WTC11 (cell line): ENCODE measurements around the gene POLA1. TPM values are rescaled to one million over a fixed set of nuclear protein-coding genes. Genes with fewer than 3 reads are reported as not detected.

Experiments used
- ATAC-seq: fragments of 200-7000 bp; cut with Tn5 transposase; 2 replicates; pipeline ENCODE4 v1.10.0; 2021; ENCODE audit warnings: mild to moderate bottlenecking, moderate library complexity
- CTCF ChIA-PET: fragments of 300-600 bp; sonication (Branson Sonifier 250); formaldehyde crosslinking; loops from one replicate; lab custom pipeline; 2021; ENCODE audit warnings: antibody characterized with exemption; lab: Charles Lee
- POLR2A ChIA-PET: fragments of 350-600 bp; sonication (Branson Sonifier 250); formaldehyde crosslinking; loops from one replicate; lab custom pipeline; 2021; ENCODE audit warnings: antibody characterized with exemption; lab: Charles Lee
- DNase-seq: peaks from one replicate; pipeline ENCODE4 v3.0.0; 2021; ENCODE audit warnings: low spot score
- H3K27ac Mint-ChIP-seq: 2 replicates; pipeline ENCODE4 v1.8.0; 2021; ENCODE audit warnings: mixed read lengths
- H3K27me3 Mint-ChIP-seq: 2 replicates; pipeline ENCODE4 v1.8.0; 2021; ENCODE audit warnings: low read depth, mild to moderate bottlenecking, moderate library complexity, mixed read lengths
- H3K36me3 Mint-ChIP-seq: 2 replicates; pipeline ENCODE4 v1.8.0; 2021; ENCODE audit warnings: mixed read lengths
- H3K4me1 Mint-ChIP-seq: 2 replicates; pipeline ENCODE4 v1.8.0; 2022; ENCODE audit warnings: mixed read lengths
- H3K4me3 Mint-ChIP-seq: 2 replicates; pipeline ENCODE4 v1.8.0; 2021; ENCODE audit warnings: mild to moderate bottlenecking, moderate library complexity, mixed read lengths
- H3K9me3 Mint-ChIP-seq: 2 replicates; pipeline ENCODE4 v1.8.0; 2021; ENCODE audit warnings: mixed read lengths
- AR ChIP-seq: fragments of 250-450 bp; sonication (Bioruptor Pico); IDR thresholded peaks from 2 replicates; pipeline ENCODE4 v1.9.0; 2021; ENCODE audit warnings: mild to moderate bottlenecking
- ARID4B ChIP-seq: sonication (generic); formaldehyde crosslinking; IDR thresholded peaks from 2 replicates; pipeline ENCODE4 v1.8.0; 2023; ENCODE audit warnings: missing genetic modification reagents, mild to moderate bottlenecking, borderline replicate concordance
- E2F1 ChIP-seq: sonication (generic); formaldehyde crosslinking; IDR thresholded peaks from 2 replicates; pipeline ENCODE4 v1.8.0; 2022; ENCODE audit warnings: mild to moderate bottlenecking, missing genetic modification reagents
- E2F5 ChIP-seq: sonication (generic); formaldehyde crosslinking; IDR thresholded peaks from 2 replicates; pipeline ENCODE4 v1.8.1; 2022; ENCODE audit warnings: mild to moderate bottlenecking, moderate library complexity, missing genetic modification reagents
- ELF4 ChIP-seq: sonication (generic); formaldehyde crosslinking; IDR thresholded peaks from 2 replicates; pipeline ENCODE4 v1.8.1; 2022; ENCODE audit warnings: low read depth, mild to moderate bottlenecking, moderate library complexity, missing genetic modification reagents
- EMX1 ChIP-seq: fragments of 250-450 bp; sonication (Bioruptor Pico); IDR thresholded peaks from 2 replicates; pipeline ENCODE4 v1.8.0; 2021; ENCODE audit warnings: mild to moderate bottlenecking
- ESRRA ChIP-seq: sonication (generic); formaldehyde crosslinking; IDR thresholded peaks from 2 replicates; pipeline ENCODE4 v1.8.1; 2022; ENCODE audit warnings: mild to moderate bottlenecking, missing genetic modification reagents, borderline replicate concordance
- IRF2 ChIP-seq: sonication (generic); formaldehyde crosslinking; IDR thresholded peaks from 2 replicates; pipeline ENCODE4 v1.8.0; 2022; ENCODE audit warnings: low read depth, missing genetic modification reagents, borderline replicate concordance
- JUN ChIP-seq: sonication (generic); formaldehyde crosslinking; IDR thresholded peaks from 2 replicates; pipeline ENCODE4 v1.8.0; 2023; ENCODE audit warnings: mild to moderate bottlenecking, missing genetic modification reagents
- MXD4 ChIP-seq: fragments of 250-450 bp; sonication (Bioruptor Pico); IDR thresholded peaks from 2 replicates; pipeline ENCODE4 v1.8.0; 2021; ENCODE audit warnings: mild to moderate bottlenecking, moderate library complexity, borderline replicate concordance
- NFYB ChIP-seq: sonication (generic); formaldehyde crosslinking; conservative IDR thresholded peaks from 2 replicates; pipeline ENCODE4 v1.8.0; 2022; ENCODE audit warnings: low read depth, missing genetic modification reagents
- SMAD4 ChIP-seq: sonication (generic); formaldehyde crosslinking; IDR thresholded peaks from 2 replicates; pipeline ENCODE4 v1.8.0; 2022; ENCODE audit warnings: mild to moderate bottlenecking, missing genetic modification reagents
- TEAD1 ChIP-seq: sonication (generic); formaldehyde crosslinking; IDR thresholded peaks from 2 replicates; pipeline ENCODE4 v1.8.0; 2022; ENCODE audit warnings: mild to moderate bottlenecking, missing genetic modification reagents
- ZBTB21 ChIP-seq: sonication (generic); formaldehyde crosslinking; IDR thresholded peaks from 2 replicates; pipeline ENCODE4 v1.8.1; 2023; ENCODE audit warnings: mild to moderate bottlenecking, missing genetic modification reagents, borderline replicate concordance
- ZSCAN18 ChIP-seq: fragments of 250-450 bp; sonication (Bioruptor Pico); IDR thresholded peaks from 2 replicates; pipeline ENCODE4 v2.1.2; 2022; ENCODE audit warnings: mild to moderate bottlenecking, moderate library complexity
- total RNA-seq: library from RNA; stranded (reverse); gene quantifications from 3 replicates; pipeline ENCODE4 v1.2.3, GENCODE V29; 2021
- TF ChIP-seq, protein P1 (sequence below): fragments of 250-450 bp; sonication (Bioruptor Pico); IDR thresholded peaks from 2 replicates; pipeline ENCODE4 v1.8.0; 2021; ENCODE audit warnings: mild to moderate bottlenecking

Gene POLA1
- total RNA-seq, 1 experiment from 2014 or later = 29.9 TPM

- TF ChIP-seq E2F1 = no peak
- TF ChIP-seq ARID4B (CRISPR knock-in tag) = no peak
- TF ChIP-seq JUN (CRISPR knock-in tag) = no peak
- no peak for TF ChIP-seq E2F5 (CRISPR knock-in tag)
- TF ChIP-seq TEAD1 (CRISPR knock-in tag) = no peak
- TF ChIP-seq MXD4 (CRISPR knock-in tag) = no peak
- no peak for TF ChIP-seq SMAD4 (CRISPR knock-in tag)
These were observed 144.2 kb downstream of the POLA1 start (continued) for GRCh38 chrX:24837966-24838365.

DNA sequence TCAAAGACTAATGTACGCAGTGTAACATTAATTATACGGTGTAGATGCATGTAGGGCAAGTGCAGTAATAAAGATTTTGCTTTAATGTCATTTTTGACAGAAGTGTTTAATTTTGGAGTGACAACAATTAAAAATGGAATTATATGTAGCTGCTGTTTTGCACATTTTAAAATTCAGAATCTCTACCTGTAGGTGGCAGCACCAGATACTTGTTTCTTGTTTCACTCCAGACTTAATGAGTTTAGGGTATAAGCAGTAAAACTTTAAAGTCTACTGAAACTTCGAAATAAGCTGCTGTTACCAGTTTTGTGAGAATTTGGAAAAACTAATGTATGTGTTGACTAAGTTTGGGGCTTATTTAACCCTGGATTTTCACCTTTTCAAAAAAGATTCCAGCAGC, 144.9 kb downstream of the POLA1 start:
- no peak for ATAC-seq
- CTCF ChIA-PET = interaction anchor here (0.5 to 1.7 kb wide), 31 partner anchors 9 to 443 kb away, joined by 3 to 7 read pairs (median 4); no protein-coding TSS in a partner anchor
- Mint-ChIP-seq H3K36me3 (peaks cover 4% of the 10 kb centered on the region; the same call in 1 of the 2 replicates), H3K4me3 (no peak overlapping the region), H3K27me3 (no peaks in the 10 kb centered on the region), H3K9me3 (no peaks in the 10 kb centered on the region), H3K27ac (no peak overlapping the region), H3K4me1 (peaks cover 6% of the 10 kb centered on the region)
- no peak for TF ChIP-seq EMX1 (CRISPR knock-in tag)
- no peak for TF ChIP-seq ESRRA (CRISPR knock-in tag)
- TF ChIP-seq ELF4 (CRISPR knock-in tag) = no peak
- TF ChIP-seq IRF2 (CRISPR knock-in tag) = no peak
- no peak for TF ChIP-seq ZSCAN18
- TF ChIP-seq ZBTB21 (CRISPR knock-in tag) = no peak
- TF ChIP-seq, protein P1, sequence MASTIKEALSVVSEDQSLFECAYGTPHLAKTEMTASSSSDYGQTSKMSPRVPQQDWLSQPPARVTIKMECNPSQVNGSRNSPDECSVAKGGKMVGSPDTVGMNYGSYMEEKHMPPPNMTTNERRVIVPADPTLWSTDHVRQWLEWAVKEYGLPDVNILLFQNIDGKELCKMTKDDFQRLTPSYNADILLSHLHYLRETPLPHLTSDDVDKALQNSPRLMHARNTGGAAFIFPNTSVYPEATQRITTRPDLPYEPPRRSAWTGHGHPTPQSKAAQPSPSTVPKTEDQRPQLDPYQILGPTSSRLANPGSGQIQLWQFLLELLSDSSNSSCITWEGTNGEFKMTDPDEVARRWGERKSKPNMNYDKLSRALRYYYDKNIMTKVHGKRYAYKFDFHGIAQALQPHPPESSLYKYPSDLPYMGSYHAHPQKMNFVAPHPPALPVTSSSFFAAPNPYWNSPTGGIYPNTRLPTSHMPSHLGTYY (CRISPR knock-in tag) = no peak
- no peak for TF ChIP-seq NFYB
- TF ChIP-seq AR (CRISPR knock-in tag) = no peak
- no peak for DNase-seq
- POLR2A ChIA-PET = no interaction called here
